K562 (cell line): ENCODE data around the gene KHSRP. TPM values are rescaled to one million over a fixed set of nuclear protein-coding genes. Genes with fewer than 3 reads are reported as not detected.
A peak's percentile ranks its signal among the peaks of the same experiment; 100 is the strongest.

Source experiments
- BRD4 ChIP-seq: fragments of 200-600 bp; sonication (generic); IDR thresholded peaks from 2 replicates; pipeline ENCODE4 v1.6.1; 2017; ENCODE audit warnings: inconsistent platforms
- CBFB ChIP-seq: sonication (generic); formaldehyde crosslinking; IDR thresholded peaks from 2 replicates; pipeline ENCODE4 v1.4.0; 2020; ENCODE audit warnings: mild to moderate bottlenecking, missing genetic modification reagents
- EP400 ChIP-seq: fragments of 450-650 bp; IDR thresholded peaks from 2 replicates; pipeline ENCODE4 v1.6.1; 2017; ENCODE audit warnings: antibody characterized with exemption, mild to moderate bottlenecking, moderate library complexity
- KDM2B ChIP-seq: fragments of 250-450 bp; sonication (Bioruptor Pico); IDR thresholded peaks from 2 replicates; pipeline ENCODE4 v1.8.0; 2021; ENCODE audit warnings: mild to moderate bottlenecking, moderate library complexity
- L3MBTL2 ChIP-seq: fragments of 450-650 bp; IDR thresholded peaks from 2 replicates; pipeline ENCODE4 v1.6.1; 2016; ENCODE audit warnings: mild to moderate bottlenecking, moderate library complexity
- MAZ ChIP-seq, 2 experiments: fragments of 450-650 bp in 1 of 2; sonication (generic) in 1 of 2; formaldehyde crosslinking; IDR thresholded peaks in 1 of 2; conservative IDR thresholded peaks in 1 of 2; 2 replicates each; pipeline versions ENCODE4 v1.4.0 to v1.5.0; 2020; ENCODE audit warnings: mild to moderate bottlenecking in 1 of 2, missing genetic modification reagents in 1 of 2
- MECOM ChIP-seq: fragments of 250-450 bp; sonication (Bioruptor Pico); IDR thresholded peaks from 2 replicates; pipeline ENCODE4 v1.8.0; 2022; ENCODE audit warnings: inconsistent platforms
- PCBP1 ChIP-seq: fragments of 200-400 bp; formaldehyde crosslinking; IDR thresholded peaks from 2 replicates; pipeline ENCODE4 v1.6.1; 2018; ENCODE audit warnings: mild to moderate bottlenecking, low read depth, low read length; ENCODE audit not compliant: poor library complexity, severe bottlenecking
- TOE1 ChIP-seq, 2 experiments: fragments of 450-650 bp in 1 of 2; sonication (generic) in 1 of 2; formaldehyde crosslinking in 1 of 2; IDR thresholded peaks; 2 replicates each; pipeline versions ENCODE4 v1.7.1 to v1.8.0; 2016 to 2022; ENCODE audit warnings: borderline replicate concordance in 2 of 2, mild to moderate bottlenecking in 2 of 2, antibody characterized with exemption in 1 of 2, inconsistent platforms in 1 of 2, low read depth in 1 of 2, missing genetic modification reagents in 1 of 2, moderate library complexity in 1 of 2
- ZFPM2 ChIP-seq: fragments of 250-450 bp; sonication (Bioruptor Pico); IDR thresholded peaks from 2 replicates; pipeline ENCODE4 v1.5.1; 2022; ENCODE audit warnings: mild to moderate bottlenecking
- ZNF143 ChIP-seq: sonication (generic); formaldehyde crosslinking; IDR thresholded peaks from 2 replicates; pipeline ENCODE4 v1.9.0; 2022; ENCODE audit warnings: mild to moderate bottlenecking, missing genetic modification reagents
- ZNF232 ChIP-seq: sonication (generic); formaldehyde crosslinking; IDR thresholded peaks from 2 replicates; pipeline ENCODE4 v1.8.0; 2022; ENCODE audit warnings: mild to moderate bottlenecking, missing genetic modification reagents
- ZNF592 ChIP-seq: fragments of 450-650 bp; IDR thresholded peaks from 2 replicates; pipeline ENCODE4 v1.6.1; 2017; ENCODE audit warnings: antibody characterized with exemption, mild to moderate bottlenecking
- polyA plus RNA-seq, 8 experiments: library from polyadenylated mRNA; depleted of rRNA in 4 of 8; stranded (reverse) in 5 of 8; unstranded in 3 of 8; fragments of >200 nt; fragmentation: Nextera tagmentation in 2 of 8; fragmentation: Illumina TruSeq in 1 of 8; extraction: Ambion mirVana in 2 of 8; extraction: Trizol in 1 of 8; gene quantifications; 2 replicates each; pipeline versions ENCODE4 v1.2.1 to v1.2.3, GENCODE V29; 2011 to 2014; ENCODE audit warnings: inconsistent platforms in 1 of 8, missing spikeins in 1 of 8
- total RNA-seq, 7 experiments: library from RNA; depleted of rRNA in 6 of 7; stranded (reverse); fragments of >200 nt in 6 of 7; fragmentation: Illumina TruSeq in 2 of 7; extraction: Trizol in 2 of 7; gene quantifications; 2 replicates each; pipeline versions ENCODE4 v1.2.1 to v1.2.3, GENCODE V29; 2011 to 2021; ENCODE audit warnings: low replicate concordance in 1 of 7
- TF ChIP-seq, protein P1 (sequence below): fragments of 200-800 bp; sonication (Bioruptor generic); IDR thresholded peaks from 2 replicates; pipeline ENCODE4 v1.6.1; 2016; ENCODE audit warnings: missing genetic modification characterization, missing compliant biosample characterization
- TF ChIP-seq, protein P2 (sequence below): IDR thresholded peaks from 2 replicates; pipeline ENCODE4 v1.6.1; 2016; ENCODE audit warnings: missing genetic modification characterization, missing compliant biosample characterization

The KHSRP gene
- total and polyA plus RNA-seq, 9 of the 15 experiments (the other 6 are each of a cell fraction or from before 2014, with no cell fraction given): 4.2 to 564 (median 139) TPM

DNA sequence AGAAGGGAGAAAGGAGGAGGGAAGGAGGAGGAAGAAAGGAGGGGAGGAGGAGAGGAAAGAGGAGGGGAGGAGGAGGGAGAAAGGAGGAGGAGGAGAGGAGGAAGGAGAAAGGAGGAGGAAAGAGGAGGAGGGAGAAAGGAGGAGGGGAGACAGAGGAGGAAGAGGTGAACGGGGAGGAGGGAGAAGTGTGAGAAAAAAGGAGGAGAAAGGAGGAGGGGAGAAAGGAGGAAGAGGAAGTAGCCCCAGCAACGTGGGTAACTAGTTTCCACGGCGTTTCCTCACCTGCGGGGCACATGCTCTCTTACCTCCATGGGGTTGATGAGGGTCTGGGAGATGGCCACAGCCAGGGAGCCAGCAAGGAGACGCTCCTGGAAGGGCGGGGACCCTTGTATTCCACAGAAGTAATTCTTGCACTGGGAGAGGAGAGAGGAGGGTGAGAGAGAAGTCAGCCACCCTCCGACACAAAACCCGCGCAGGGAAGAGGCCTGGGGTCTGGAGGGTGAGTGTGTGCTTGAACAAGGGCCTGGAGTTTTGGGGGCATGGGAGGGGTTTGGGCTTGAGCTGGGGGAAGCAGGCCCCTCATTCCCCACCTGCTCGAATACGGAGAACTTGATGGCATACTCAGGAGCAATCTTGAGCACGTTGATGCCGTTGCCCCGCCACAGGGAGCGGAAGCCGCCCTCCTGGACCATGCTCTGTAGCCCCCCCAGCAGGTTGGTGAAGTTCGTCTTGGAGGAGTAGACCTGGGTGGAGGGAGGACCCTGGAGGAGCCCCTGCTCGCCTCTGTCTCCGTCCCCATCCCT lies 5.0 kb upstream of the KHSRP start (continued):
- TF ChIP-seq ZNF143 (CRISPR knock-in tag) (no peak), PCBP1 (peak; percentile 83), ZNF592 (peak; percentile 18; the same call in 1 of the 2 replicates), TOE1 (IDR thresholded peaks at IDR 0.05; ENCODE audit: borderline replicate concordance) (0 out of 2 replicates have a peak, but pooled peaks have one; percentile 52), TOE1 (CRISPR knock-in tag; IDR thresholded peaks at IDR 0.05; ENCODE audit: borderline replicate concordance, low read depth) (0 out of 2 replicates have a peak, but pooled peaks have one; percentile 19), BRD4 (no peak), MECOM (CRISPR knock-in tag) (no peak), CBFB (CRISPR knock-in tag) (no peak), ZFPM2 (CRISPR knock-in tag) (no peak), L3MBTL2 (peak; percentile 78), ZNF232 (CRISPR knock-in tag) (no peak), EP400 (peak; percentile 86), MAZ (CRISPR knock-in tag; conservative IDR thresholded peaks at IDR 0.05 in 1 of 2, IDR thresholded peaks at IDR 0.05 in 1 of 2) (0 out of 4 replicates have a peak, but pooled peaks of 1 of the 2 experiments have one; percentile 29), KDM2B (CRISPR knock-in tag) (no peak)
- TF ChIP-seq, protein P1, sequence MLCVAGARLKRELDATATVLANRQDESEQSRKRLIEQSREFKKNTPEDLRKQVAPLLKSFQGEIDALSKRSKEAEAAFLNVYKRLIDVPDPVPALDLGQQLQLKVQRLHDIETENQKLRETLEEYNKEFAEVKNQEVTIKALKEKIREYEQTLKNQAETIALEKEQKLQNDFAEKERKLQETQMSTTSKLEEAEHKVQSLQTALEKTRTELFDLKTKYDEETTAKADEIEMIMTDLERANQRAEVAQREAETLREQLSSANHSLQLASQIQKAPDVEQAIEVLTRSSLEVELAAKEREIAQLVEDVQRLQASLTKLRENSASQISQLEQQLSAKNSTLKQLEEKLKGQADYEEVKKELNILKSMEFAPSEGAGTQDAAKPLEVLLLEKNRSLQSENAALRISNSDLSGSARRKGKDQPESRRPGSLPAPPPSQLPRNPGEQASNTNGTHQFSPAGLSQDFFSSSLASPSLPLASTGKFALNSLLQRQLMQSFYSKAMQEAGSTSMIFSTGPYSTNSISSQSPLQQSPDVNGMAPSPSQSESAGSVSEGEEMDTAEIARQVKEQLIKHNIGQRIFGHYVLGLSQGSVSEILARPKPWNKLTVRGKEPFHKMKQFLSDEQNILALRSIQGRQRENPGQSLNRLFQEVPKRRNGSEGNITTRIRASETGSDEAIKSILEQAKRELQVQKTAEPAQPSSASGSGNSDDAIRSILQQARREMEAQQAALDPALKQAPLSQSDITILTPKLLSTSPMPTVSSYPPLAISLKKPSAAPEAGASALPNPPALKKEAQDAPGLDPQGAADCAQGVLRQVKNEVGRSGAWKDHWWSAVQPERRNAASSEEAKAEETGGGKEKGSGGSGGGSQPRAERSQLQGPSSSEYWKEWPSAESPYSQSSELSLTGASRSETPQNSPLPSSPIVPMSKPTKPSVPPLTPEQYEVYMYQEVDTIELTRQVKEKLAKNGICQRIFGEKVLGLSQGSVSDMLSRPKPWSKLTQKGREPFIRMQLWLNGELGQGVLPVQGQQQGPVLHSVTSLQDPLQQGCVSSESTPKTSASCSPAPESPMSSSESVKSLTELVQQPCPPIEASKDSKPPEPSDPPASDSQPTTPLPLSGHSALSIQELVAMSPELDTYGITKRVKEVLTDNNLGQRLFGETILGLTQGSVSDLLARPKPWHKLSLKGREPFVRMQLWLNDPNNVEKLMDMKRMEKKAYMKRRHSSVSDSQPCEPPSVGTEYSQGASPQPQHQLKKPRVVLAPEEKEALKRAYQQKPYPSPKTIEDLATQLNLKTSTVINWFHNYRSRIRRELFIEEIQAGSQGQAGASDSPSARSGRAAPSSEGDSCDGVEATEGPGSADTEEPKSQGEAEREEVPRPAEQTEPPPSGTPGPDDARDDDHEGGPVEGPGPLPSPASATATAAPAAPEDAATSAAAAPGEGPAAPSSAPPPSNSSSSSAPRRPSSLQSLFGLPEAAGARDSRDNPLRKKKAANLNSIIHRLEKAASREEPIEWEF (CRISPR knock-in tag): no peak
- TF ChIP-seq, protein P2, sequence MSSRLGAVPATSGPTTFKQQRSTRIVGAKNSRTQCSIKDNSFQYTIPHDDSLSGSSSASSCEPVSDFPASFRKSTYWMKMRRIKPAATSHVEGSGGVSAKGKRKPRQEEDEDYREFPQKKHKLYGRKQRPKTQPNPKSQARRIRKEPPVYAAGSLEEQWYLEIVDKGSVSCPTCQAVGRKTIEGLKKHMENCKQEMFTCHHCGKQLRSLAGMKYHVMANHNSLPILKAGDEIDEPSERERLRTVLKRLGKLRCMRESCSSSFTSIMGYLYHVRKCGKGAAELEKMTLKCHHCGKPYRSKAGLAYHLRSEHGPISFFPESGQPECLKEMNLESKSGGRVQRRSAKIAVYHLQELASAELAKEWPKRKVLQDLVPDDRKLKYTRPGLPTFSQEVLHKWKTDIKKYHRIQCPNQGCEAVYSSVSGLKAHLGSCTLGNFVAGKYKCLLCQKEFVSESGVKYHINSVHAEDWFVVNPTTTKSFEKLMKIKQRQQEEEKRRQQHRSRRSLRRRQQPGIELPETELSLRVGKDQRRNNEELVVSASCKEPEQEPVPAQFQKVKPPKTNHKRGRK (tag): peak; percentile 91
